ENCODE data around the gene RFPL1. TPM values are rescaled to one million over a fixed set of nuclear protein-coding genes. Genes with fewer than 3 reads are reported as not detected.

Gene RFPL1
- total RNA-seq, 6 donors from 2014 or later: not detected

GRCh38 chr22:29479417-29480261, 41.3 kb downstream of the RFPL1 start, which contains the start of gene NEFH:
NEFH (plus strand) TSS chr22:29480218; CDS start chr22:29480263, 45 bp downstream.
- WGBS, 2 donors: 9 to 18% methylated on average over 22 to 29 of the region's 48 CpGs
- DNase-seq (no peak), ATAC-seq (ENCODE audit: low FRiP score in 2 of 2) (peak in 1 of 2 donors; percentile 24)
- TF ChIP-seq POLR2AphosphoS5 (IDR thresholded peaks at IDR 0.05): no peak
- TF ChIP-seq POLR2A (IDR thresholded peaks at IDR 0.05): no peak
- no peak for TF ChIP-seq EP300 (IDR thresholded peaks at IDR 0.05)
- no peak for TF ChIP-seq CTCF (IDR thresholded peaks at IDR 0.05)
- H3K27ac ChIP-seq: no peak within 1 kb of the TSS
- no peaks in the 10 kb centered on the region for H3K36me3 ChIP-seq
- peak within 1 kb of the TSS in 3 of 4 donors; percentile 11 to 39 (median 30) for H3K4me3 ChIP-seq
- H3K27me3 ChIP-seq: peaks cover 4 to 35% (median 25%) of the 10 kb centered on the region in 4 donors
- peaks cover 11 to 22% (median 16%) of the 10 kb centered on the region in 4 donors for H3K4me1 ChIP-seq
- no peaks in the 10 kb centered on the region for H3K9me3 ChIP-seq

GRCh38 chr22:29480262-29480511, 41.8 kb downstream of the RFPL1 start:
- no peak for TF ChIP-seq EP300 (IDR thresholded peaks at IDR 0.05)
- TF ChIP-seq CTCF (IDR thresholded peaks at IDR 0.05): no peak
- no peak for TF ChIP-seq POLR2AphosphoS5 (IDR thresholded peaks at IDR 0.05)
- no peak for TF ChIP-seq POLR2A (IDR thresholded peaks at IDR 0.05)
- H3K4me3 ChIP-seq: peak overlapping the region in 3 of 4 donors; percentile 11 to 39 (median 30)
- peaks cover 11 to 22% (median 16%) of the 10 kb centered on the region in 4 donors for H3K4me1 ChIP-seq
- WGBS, 2 donors: no CpG with 5 or more reads among the region's 39 CpGs
- no peaks in the 10 kb centered on the region for H3K36me3 ChIP-seq
- no peak for ATAC-seq (ENCODE audit: low FRiP score in 2 of 2)
- no peaks in the 10 kb centered on the region for H3K9me3 ChIP-seq
- H3K27ac ChIP-seq: no peak overlapping the region
- peak in 1 of 2 donors; percentile 85 for DNase-seq
- peaks cover 4 to 35% (median 25%) of the 10 kb centered on the region in 4 donors for H3K27me3 ChIP-seq

GRCh38 chr22:29480512-29481264, 42.3 kb downstream of the RFPL1 start:
- TF ChIP-seq CTCF (IDR thresholded peaks at IDR 0.05) (peak in 1 of 6 experiments; percentile 3), POLR2AphosphoS5 (IDR thresholded peaks at IDR 0.05) (no peak)
- 12% methylated on average over 46 of the region's 107 CpGs; no CpG with 5 or more reads in 1 of the 2 donors for WGBS, 2 donors
- peak in 1 of 2 donors; percentile 63 for ATAC-seq (ENCODE audit: low FRiP score in 2 of 2)

GRCh38 chr22:29481265-29482000, 43.0 kb downstream of the RFPL1 start:
- ATAC-seq (ENCODE audit: low FRiP score in 2 of 2): no peak

More at GRCh38 chr22:29480512-29481264, 42.3 kb downstream of the RFPL1 start:
- Histone ChIP-seq H3K27me3 (peaks cover 4 to 35% (median 25%) of the 10 kb centered on the region in 4 donors), H3K4me3 (peak overlapping the region in 3 of 4 donors; percentile 11 to 39 (median 30)), H3K9me3 (no peaks in the 10 kb centered on the region), H3K4me1 (peaks cover 11 to 22% (median 16%) of the 10 kb centered on the region in 4 donors), H3K36me3 (no peaks in the 10 kb centered on the region), H3K27ac (no peak overlapping the region)
- peak in 1 of 2 donors; percentile 90 for DNase-seq

More at GRCh38 chr22:29481265-29482000, 43.0 kb downstream of the RFPL1 start:
- Histone ChIP-seq H3K36me3 (no peaks in the 10 kb centered on the region), H3K4me3 (peak overlapping the region in 3 of 4 donors; percentile 11 to 39 (median 30)), H3K4me1 (peaks cover 11 to 22% (median 16%) of the 10 kb centered on the region in 4 donors), H3K27me3 (peaks cover 4 to 35% (median 25%) of the 10 kb centered on the region in 4 donors), H3K27ac (no peak overlapping the region), H3K9me3 (no peaks in the 10 kb centered on the region)
- 15 to 17% methylated on average over 14 to 15 of the region's 15 CpGs for WGBS, 2 donors
- DNase-seq: no peak
- no peak for TF ChIP-seq EP300 (IDR thresholded peaks at IDR 0.05)
- no peak for TF ChIP-seq CTCF (IDR thresholded peaks at IDR 0.05)
- no peak for TF ChIP-seq POLR2AphosphoS5 (IDR thresholded peaks at IDR 0.05)
- no peak for TF ChIP-seq POLR2A (IDR thresholded peaks at IDR 0.05)

Measured in upper lobe of left lung (tissue), 6 donors.